ENCODE data around the gene ODAD3. TPM values are rescaled to one million over a fixed set of nuclear protein-coding genes. Genes with fewer than 3 reads are reported as not detected.

The ODAD3 gene
- total and polyA plus RNA-seq, 10 of the 15 experiments (the other 5 are each of a cell fraction or from before 2014, with no cell fraction given): 0.11 to 0.39 (median 0.28) TPM; not detected in 7

DNA sequence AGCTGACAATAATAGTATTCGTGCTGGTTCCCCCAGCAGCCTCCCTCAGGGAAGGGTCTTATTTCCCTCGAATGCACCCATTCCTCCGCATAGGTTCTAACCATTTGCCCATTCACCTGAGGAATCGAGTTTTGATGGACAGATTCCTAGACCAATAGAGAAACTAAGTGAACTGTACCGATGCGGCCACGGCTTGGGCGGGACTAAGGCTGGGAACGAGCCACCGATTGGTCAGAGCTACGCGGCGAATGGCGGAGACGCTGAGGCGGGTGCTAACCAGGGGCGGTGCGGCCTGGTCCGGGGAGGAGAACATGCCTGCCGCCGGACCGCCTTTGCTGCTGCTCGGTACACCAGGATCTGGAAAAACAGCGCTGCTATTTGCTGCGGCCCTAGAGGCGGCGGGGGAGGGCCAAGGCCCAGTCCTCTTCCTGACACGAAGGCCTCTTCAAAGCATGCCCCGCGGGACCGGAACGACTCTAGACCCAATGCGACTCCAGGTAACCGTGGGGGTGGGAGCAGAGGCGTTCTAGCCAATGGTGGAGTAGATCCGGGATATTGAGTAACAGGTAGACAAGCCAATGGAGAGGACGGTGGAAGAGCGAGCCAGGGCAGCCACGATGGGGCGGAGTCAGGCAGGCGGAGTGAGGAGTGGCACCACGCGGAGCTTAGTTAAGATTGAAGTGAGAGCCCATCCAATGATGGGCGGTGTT, 60.3 kb downstream of the ODAD3 start, which contains the start of gene SWSAP1 (continued):
- TF ChIP-seq CHD1 (IDR thresholded peaks at IDR 0.05; ENCODE audit: low read depth, low read length) (no peak), YBX1 (IDR thresholded peaks at IDR 0.05) (no peak), ZNF274 (IDR thresholded peaks at IDR 0.05; ENCODE audit: insufficient read depth, insufficient read length) (no peak), SREBF1 (IDR thresholded peaks at IDR 0.05; ENCODE audit: low read length) (no peak), ETV6 (conservative IDR thresholded peaks at IDR 0.05 in 1 of 2, IDR thresholded peaks at IDR 0.05 in 1 of 2; ENCODE audit: borderline replicate concordance in 1 of 2, low read depth in 1 of 2) (no peak), POU2F2 (IDR thresholded peaks at IDR 0.05; ENCODE audit: borderline replicate concordance, low read depth, low read length) (no peak; the same call in 2 of the 3 replicates), MAX (IDR thresholded peaks at IDR 0.05; ENCODE audit: low read depth, low read length) (peak; percentile 72; the same call in 1 of the 2 replicates), TCF7 (IDR thresholded peaks at IDR 0.05; ENCODE audit: borderline replicate concordance) (no peak), ZZZ3 (IDR thresholded peaks at IDR 0.05; ENCODE audit: control insufficient read depth, insufficient read length, low read depth) (no peak), SMAD5 (IDR thresholded peaks at IDR 0.05; ENCODE audit: low read depth) (peak; percentile 79), IKZF1 (conservative IDR thresholded peaks at IDR 0.05) (no peak; the same call in 1 of the 2 replicates), RAD21 (IDR thresholded peaks at IDR 0.05; ENCODE audit: insufficient read depth, low read depth, low read length) (no peak), BRCA1 (IDR thresholded peaks at IDR 0.05; ENCODE audit: low read depth, low read length) (no peak), ZBTB33 (IDR thresholded peaks at IDR 0.05) (no peak), ZNF24 (IDR thresholded peaks at IDR 0.05) (no peak), ATF7 (IDR thresholded peaks at IDR 0.05; ENCODE audit: low read depth) (peak; percentile 38; the same call in 1 of the 2 replicates), SUZ12 (IDR thresholded peaks at IDR 0.05; ENCODE audit: unreplicated experiment) (no peak), MEF2B (IDR thresholded peaks at IDR 0.05; ENCODE audit: partially characterized antibody, poor library complexity, severe bottlenecking) (peak; percentile 49)
- TF ChIP-seq, protein P1, sequence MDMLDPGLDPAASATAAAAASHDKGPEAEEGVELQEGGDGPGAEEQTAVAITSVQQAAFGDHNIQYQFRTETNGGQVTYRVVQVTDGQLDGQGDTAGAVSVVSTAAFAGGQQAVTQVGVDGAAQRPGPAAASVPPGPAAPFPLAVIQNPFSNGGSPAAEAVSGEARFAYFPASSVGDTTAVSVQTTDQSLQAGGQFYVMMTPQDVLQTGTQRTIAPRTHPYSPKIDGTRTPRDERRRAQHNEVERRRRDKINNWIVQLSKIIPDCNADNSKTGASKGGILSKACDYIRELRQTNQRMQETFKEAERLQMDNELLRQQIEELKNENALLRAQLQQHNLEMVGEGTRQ (IDR thresholded peaks at IDR 0.05; ENCODE audit: borderline replicate concordance, low read depth, low read length): no peak; the same call in 1 of the 2 replicates
- TF ChIP-seq, protein P2, sequence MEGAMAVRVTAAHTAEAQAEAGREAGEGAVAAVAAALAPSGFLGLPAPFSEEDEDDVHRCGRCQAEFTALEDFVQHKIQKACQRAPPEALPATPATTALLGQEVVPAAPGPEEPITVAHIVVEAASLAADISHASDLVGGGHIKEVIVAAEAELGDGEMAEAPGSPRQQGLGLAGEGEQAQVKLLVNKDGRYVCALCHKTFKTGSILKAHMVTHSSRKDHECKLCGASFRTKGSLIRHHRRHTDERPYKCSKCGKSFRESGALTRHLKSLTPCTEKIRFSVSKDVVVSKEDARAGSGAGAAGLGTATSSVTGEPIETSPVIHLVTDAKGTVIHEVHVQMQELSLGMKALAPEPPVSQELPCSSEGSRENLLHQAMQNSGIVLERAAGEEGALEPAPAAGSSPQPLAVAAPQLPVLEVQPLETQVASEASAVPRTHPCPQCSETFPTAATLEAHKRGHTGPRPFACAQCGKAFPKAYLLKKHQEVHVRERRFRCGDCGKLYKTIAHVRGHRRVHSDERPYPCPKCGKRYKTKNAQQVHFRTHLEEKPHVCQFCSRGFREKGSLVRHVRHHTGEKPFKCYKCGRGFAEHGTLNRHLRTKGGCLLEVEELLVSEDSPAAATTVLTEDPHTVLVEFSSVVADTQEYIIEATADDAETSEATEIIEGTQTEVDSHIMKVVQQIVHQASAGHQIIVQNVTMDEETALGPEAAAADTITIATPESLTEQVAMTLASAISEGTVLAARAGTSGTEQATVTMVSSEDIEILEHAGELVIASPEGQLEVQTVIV (IDR thresholded peaks at IDR 0.05; ENCODE audit: borderline replicate concordance, partially characterized antibody): peak; percentile 55

Data from GM12878 (cell line).